Subcutaneous abdominal adipose tissue (tissue), 5 donors: Measurements from ENCODE around the gene KIF19.

Experiments used
- H3K27ac ChIP-seq: one replicate; pipeline ENCODE4 v1.7.0; 2013; ENCODE audit warnings: low read depth, mild to moderate bottlenecking, inconsistent platforms, low read length, moderate library complexity
- H3K27me3 ChIP-seq, 5 donors: one replicate each; pipeline ENCODE4 v1.7.0; 2013; ENCODE audit warnings: low read length in 5 of 5, inconsistent platforms in 1 of 5; ENCODE audit not compliant: control insufficient read depth in 5 of 5, insufficient read depth in 4 of 5
- H3K36me3 ChIP-seq, 5 donors: one replicate each; pipeline ENCODE4 v1.7.0; 2013; ENCODE audit warnings: low read length in 5 of 5; ENCODE audit not compliant: control insufficient read depth in 5 of 5, insufficient read depth in 5 of 5
- H3K4me1 ChIP-seq, 5 donors: one replicate each; pipeline ENCODE4 v1.7.0; 2013; ENCODE audit warnings: low read length in 5 of 5, mild to moderate bottlenecking in 3 of 5, moderate library complexity in 1 of 5; ENCODE audit not compliant: control insufficient read depth in 5 of 5, insufficient read depth in 5 of 5
- H3K4me3 ChIP-seq, 5 donors: one replicate each; pipeline ENCODE4 v1.7.0; 2013; ENCODE audit warnings: low read length in 5 of 5, low read depth in 1 of 5
- H3K9ac ChIP-seq, 5 donors: one replicate each; pipeline ENCODE4 v1.7.0; 2013; ENCODE audit warnings: low read length in 5 of 5, mild to moderate bottlenecking in 4 of 5, moderate library complexity in 3 of 5
- H3K9me3 ChIP-seq, 5 donors: one replicate each; pipeline ENCODE4 v1.7.0; 2013; ENCODE audit warnings: low read length in 5 of 5; ENCODE audit not compliant: control insufficient read depth in 5 of 5
- donor health status: healthy.
- donor health status: healthy.
- donor health status: healthy.
- donor health status: healthy.
- donor health status: healthy.

Gene KIF19

DNA sequence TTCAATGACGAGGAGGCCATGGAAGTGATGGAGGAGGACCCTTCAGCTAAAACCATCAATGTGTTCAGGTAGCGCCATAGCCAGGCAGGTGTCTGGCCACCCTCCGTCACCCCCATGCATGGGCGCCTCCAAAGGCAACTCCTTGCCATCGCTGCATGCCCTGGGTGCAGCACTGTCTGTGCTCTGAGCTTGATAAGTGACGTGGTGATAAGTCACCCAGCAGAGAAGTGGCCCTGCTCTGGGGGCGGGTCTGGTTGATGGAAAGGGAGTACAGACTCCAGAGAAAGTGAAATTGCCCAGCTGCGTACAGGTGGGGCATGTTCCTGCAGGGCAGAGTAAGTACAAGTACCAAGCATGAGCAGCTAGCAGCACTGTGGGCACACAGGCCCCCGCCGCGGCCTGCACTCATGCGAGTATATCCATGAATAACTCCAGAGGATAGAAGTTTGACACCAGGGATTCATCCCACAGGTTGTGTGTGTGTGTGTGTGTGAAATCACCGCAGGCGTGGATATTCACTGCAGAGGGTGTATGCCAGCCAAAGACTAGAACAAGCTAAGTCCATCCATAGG lies 38.9 kb upstream of the KIF19 start:
- no peak overlapping the region for H3K27ac ChIP-seq
- no peaks in the 10 kb centered on the region for H3K36me3 ChIP-seq
- H3K4me1 ChIP-seq, result peaks cover 0 to 6% (median 5%) of the 10 kb centered on the region in 5 donors
- no peaks in the 10 kb centered on the region for H3K9me3 ChIP-seq
- H3K9ac ChIP-seq, result no peak overlapping the region
- H3K4me3 ChIP-seq, result no peak overlapping the region
- H3K27me3 ChIP-seq, result peaks cover 0 to 8% (median 5%) of the 10 kb centered on the region in 5 donors

DNA sequence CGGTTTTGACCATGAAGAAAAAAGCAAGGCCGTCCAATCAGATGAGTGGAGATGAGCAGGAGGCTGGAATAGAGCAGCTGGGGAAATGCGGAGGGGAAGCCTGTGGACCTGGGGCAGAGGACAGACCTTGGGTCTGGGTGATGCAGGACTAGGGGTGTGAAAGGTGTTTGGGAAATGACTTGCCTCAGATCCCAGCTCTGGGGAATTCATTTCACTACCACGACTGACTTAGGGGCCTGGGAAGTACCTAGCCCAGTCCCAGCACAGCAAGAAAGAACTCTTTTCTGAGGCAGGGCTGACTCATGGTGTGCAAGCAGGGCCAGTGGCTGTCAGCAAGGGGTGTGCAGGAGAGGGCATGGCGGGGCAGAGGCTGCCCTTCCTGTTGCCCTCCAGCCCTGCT lies 37.2 kb upstream of the KIF19 start:
- Histone ChIP-seq H3K36me3 (no peaks in the 10 kb centered on the region), H3K27me3 (peaks cover 0 to 8% (median 5%) of the 10 kb centered on the region in 5 donors), H3K27ac (no peak overlapping the region), H3K9ac (no peak overlapping the region), H3K9me3 (no peaks in the 10 kb centered on the region), H3K4me1 (peaks cover 0 to 6% (median 5%) of the 10 kb centered on the region in 5 donors), H3K4me3 (no peak overlapping the region)

DNA sequence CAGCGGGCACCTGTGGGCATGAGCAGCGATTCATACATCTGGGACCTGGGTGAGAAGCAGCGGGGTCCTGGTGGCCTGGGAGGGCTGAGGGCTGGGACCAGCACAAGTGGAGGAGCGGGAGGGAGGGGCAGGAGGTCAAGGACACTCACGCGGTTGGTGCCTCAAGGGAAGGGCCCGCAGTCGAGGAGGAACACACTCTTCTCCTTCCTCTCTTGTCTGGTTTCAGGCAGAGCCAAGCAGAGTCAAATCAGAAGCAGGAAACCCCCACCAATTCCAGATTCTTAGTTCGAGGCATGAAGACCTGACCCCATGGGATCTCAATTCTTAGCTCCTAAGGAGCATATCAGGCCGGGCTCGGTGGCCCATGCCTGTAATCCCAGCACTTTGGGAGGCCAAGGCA lies 36.3 kb upstream of the KIF19 start:
- Histone ChIP-seq H3K9ac (no peak overlapping the region), H3K27me3 (peaks cover 0 to 6% (median 4%) of the 10 kb centered on the region in 5 donors), H3K4me3 (no peak overlapping the region), H3K27ac (no peak overlapping the region), H3K4me1 (peaks cover 0 to 6% (median 4%) of the 10 kb centered on the region in 5 donors), H3K36me3 (no peaks in the 10 kb centered on the region), H3K9me3 (no peaks in the 10 kb centered on the region)

DNA sequence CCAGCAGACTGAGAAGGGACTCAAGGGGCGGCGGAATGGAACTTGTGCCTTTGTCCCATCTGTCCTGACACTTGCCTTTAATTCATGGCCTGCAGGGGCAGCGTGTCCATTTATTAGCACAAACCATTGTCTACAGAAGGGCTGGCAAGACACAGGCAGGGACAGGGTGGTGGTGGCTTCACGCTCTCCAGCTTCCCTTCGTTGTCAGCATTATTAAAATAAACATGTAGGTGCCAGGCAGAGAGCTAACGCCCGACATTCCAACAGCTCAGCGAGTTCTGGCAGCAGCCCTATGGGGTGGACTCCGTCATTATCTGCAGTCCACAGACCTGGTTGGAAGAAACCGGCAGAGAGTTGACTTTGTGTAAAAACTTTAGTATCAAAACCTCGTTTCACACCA lies 35.7 kb upstream of the KIF19 start:
- no peaks in the 10 kb centered on the region for H3K9me3 ChIP-seq
- no peaks in the 10 kb centered on the region for H3K27me3 ChIP-seq
- H3K36me3 ChIP-seq, result no peaks in the 10 kb centered on the region
- H3K9ac ChIP-seq, result no peak overlapping the region
- no peak overlapping the region for H3K27ac ChIP-seq
- no peaks in the 10 kb centered on the region for H3K4me1 ChIP-seq
- H3K4me3 ChIP-seq, result no peak overlapping the region

DNA sequence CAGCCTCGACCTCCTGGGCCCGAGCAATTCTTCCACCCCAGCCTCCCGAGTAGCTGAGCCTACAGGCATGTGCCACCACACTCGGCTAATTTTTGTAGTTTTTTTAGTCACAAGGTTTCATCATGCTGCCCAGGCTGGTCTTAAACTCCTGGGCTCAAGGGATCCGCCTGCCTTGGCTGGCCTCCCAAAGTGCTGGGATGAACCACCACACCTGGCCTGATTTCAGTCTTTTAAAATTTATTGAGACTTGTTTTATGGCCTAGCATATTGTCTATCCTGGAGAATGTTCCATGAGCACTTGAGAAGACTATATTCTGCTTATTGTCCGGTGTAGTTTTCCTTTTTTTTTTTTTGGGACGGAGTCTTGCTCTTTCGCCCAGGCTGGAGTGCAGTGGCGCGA lies 33.5 kb upstream of the KIF19 start:
- H3K4me3 ChIP-seq, result no peak overlapping the region
- no peaks in the 10 kb centered on the region for H3K27me3 ChIP-seq
- H3K27ac ChIP-seq, result no peak overlapping the region
- H3K36me3 ChIP-seq, result no peaks in the 10 kb centered on the region
- peaks cover 3 to 12% (median 4%) of the 10 kb centered on the region in 5 donors for H3K4me1 ChIP-seq
- no peaks in the 10 kb centered on the region for H3K9me3 ChIP-seq
- no peak overlapping the region for H3K9ac ChIP-seq

DNA sequence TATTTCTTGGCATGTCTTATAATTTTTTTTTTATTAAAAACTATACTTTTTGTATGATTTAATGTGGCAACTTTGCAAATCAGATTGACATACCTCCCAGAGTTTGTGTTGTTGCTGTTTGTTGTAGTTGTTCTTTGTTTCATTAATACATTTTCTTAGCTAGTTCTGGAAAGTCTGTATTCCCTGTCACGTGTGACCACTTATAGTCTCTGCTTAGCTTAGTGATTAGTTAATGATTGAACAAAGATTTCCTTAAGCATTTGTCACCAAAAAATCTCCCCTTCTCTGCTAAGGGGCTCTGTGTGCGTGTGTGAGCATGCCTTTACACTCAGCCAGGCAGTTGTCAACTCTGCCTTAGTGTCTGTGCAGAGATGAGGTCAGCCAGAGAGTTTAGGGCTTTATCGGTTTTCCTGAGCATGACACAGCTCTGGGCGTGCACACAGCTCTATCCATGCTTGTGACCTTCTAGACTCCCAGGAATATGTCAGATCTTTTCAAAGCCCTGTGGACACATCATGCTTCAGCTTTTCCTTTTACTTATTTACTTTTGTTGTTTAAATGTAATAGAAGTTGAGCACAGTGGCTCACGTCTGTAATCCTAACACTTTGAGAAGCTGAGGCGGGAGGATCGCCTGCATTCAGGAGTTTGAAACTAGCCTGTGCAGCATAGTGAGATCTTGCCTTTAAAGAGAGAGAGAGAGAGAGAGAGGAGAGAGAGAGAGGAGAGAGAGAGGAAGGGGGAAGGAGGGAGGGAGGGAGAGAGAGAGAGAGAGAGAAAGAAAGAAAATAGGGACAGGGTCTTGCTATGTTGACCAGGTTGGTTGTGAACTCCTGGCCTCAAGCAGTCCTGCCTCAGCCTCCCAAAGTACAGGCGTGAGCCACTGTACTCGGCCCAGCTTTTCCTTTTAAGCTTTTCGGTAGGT lies 30.1 kb upstream of the KIF19 start:
- no peaks in the 10 kb centered on the region for H3K36me3 ChIP-seq
- no peaks in the 10 kb centered on the region for H3K9me3 ChIP-seq
- peaks cover 0 to 7% (median 0%) of the 10 kb centered on the region in 5 donors for H3K27me3 ChIP-seq
- no peak overlapping the region for H3K9ac ChIP-seq
- no peak overlapping the region for H3K4me3 ChIP-seq
- peaks cover 3 to 12% (median 4%) of the 10 kb centered on the region in 5 donors for H3K4me1 ChIP-seq
- no peak overlapping the region for H3K27ac ChIP-seq

DNA sequence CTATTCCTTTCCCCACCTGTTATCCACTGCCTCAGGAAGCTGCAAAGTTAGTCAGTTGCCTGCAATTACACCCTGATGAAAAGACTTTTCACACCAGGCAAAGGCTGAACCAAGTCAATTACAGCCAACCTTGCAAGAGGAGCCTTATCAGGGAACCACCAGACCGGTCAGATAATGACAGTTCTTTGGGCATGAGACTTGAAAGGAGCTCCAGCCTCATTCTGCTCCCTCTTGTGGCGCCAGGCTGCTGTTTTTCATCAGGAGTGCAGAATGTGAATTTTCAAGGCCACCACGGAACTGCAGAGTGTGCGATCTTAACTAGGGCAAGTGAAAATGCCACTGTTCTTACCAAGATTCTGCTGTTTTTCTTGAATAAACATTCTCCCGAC lies 29.5 kb upstream of the KIF19 start:
- Histone ChIP-seq H3K9ac (no peak overlapping the region), H3K4me3 (no peak overlapping the region), H3K36me3 (no peaks in the 10 kb centered on the region), H3K27ac (no peak overlapping the region), H3K4me1 (peaks cover 3 to 12% (median 9%) of the 10 kb centered on the region in 5 donors), H3K9me3 (no peaks in the 10 kb centered on the region), H3K27me3 (peaks cover 0 to 7% (median 0%) of the 10 kb centered on the region in 5 donors)

DNA sequence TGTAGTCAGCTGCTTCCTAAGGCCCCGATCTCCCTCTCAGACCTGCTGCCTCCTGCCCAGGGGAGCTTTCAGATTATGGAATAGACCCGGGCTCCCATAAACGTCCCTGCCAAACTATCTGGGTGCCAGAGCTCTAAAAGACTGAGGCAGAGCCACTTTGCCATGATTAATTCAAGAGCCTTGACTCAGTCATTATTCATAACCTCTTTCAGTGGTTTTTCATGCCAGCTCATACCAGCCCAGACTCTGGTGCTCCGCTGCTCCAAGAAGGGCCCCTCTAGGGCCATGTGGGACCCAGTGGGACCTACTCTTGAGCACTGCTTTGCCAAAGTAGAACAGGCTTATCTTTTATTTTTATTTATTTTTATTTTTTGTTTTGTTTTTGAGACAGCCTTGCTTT lies 28.1 kb upstream of the KIF19 start:
- Histone ChIP-seq H3K4me1 (peaks cover 3 to 12% (median 9%) of the 10 kb centered on the region in 5 donors), H3K27ac (no peak overlapping the region), H3K36me3 (no peaks in the 10 kb centered on the region), H3K9me3 (no peaks in the 10 kb centered on the region), H3K4me3 (no peak overlapping the region), H3K27me3 (peaks cover 0 to 7% (median 0%) of the 10 kb centered on the region in 5 donors), H3K9ac (no peak overlapping the region)

DNA sequence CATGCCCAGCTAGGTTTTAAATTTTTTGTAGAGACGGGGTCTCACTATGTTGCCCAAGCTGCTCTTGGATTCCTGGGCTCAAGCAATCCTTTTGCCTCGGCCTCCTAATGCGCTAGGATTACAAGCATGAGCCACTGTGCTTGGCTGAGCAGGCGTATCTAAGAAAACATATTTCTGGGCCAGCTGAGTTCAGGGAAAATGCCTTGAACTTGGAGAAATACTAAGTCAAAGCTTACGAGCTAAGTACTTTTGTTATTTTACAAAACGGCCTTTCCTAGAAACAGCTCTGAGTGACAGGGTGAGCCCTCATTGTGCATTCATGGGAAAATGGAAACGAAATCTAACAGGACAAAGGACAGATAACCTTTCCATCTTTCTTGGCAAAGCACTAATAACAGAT lies 27.2 kb upstream of the KIF19 start:
- H3K4me1 ChIP-seq, result peaks cover 3 to 12% (median 9%) of the 10 kb centered on the region in 5 donors
- H3K36me3 ChIP-seq, result no peaks in the 10 kb centered on the region
- no peak overlapping the region for H3K4me3 ChIP-seq
- H3K27me3 ChIP-seq, result peaks cover 0 to 7% (median 0%) of the 10 kb centered on the region in 5 donors
- H3K27ac ChIP-seq, result no peak overlapping the region
- no peaks in the 10 kb centered on the region for H3K9me3 ChIP-seq
- H3K9ac ChIP-seq, result no peak overlapping the region
